Fibroblast of mammary gland (primary cell): ENCODE results near the gene MECP2.

Experiments
- DNase-seq: peaks from one replicate; pipeline ENCODE4 v3.0.0-alpha.2; 2010; ENCODE audit warnings: low read depth
- H3K4me3 ChIP-seq: 2 replicates; pipeline ENCODE4 v1.5.1; 2011; ENCODE audit warnings: low read depth, mild to moderate bottlenecking, low read length, moderate library complexity; ENCODE audit not compliant: control insufficient read depth
- TF ChIP-seq, protein P1 (sequence below): conservative IDR thresholded peaks from 2 replicates; pipeline ENCODE4 v1.5.1; 2011; ENCODE audit warnings: low read depth, low read length, inconsistent platforms; ENCODE audit not compliant: control insufficient read depth, insufficient read depth

Gene MECP2

DNA sequence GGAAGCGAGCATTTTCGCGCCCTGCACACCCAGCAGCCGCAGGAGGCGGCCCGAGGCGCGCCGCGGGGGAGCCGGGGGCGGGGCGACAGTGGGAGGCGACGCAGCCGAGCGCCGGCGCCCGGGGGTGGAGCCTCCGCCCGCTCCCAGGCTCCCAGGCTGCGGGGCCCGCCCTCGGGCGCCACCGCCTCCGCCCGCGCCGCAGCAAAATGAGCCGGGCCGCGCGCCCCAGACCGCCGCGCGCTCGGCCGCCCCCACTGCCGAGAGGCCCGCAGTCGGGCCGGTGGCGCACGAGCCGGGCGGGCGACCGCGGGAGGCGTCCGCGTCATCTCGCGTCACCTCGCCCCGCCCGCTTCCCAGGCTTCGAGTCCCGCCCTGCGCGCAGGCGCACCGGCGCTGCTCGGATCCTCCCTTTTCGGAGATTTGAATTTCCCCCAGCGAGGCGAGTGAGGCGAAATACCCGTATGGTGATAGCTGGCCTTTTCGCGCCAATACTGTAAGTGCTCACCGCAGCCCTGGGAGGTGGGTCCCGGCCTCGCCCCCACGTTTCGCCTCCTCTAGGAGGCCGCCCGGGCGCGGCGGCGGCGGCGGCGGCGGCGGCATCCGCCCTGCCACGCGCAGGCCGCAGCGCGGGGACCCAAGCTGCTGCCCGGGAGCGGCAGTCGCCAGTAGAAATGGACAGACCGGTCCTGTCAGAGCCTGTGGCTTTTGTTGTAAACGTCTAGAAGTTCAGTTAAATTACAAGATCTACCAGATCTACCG lies 125.0 kb downstream of the MECP2 start, which contains the start of gene TMEM187:
Gene TMEM187, plus strand, starts transcription at position 387 of the 759 bp plus-strand sequence. CDS start 9,309 bp downstream, outside the sequence.
- DNase-seq, result peak; percentile 90
- H3K4me3 ChIP-seq, result peak within 1 kb of the TSS; percentile 95
- TF ChIP-seq, protein P1, sequence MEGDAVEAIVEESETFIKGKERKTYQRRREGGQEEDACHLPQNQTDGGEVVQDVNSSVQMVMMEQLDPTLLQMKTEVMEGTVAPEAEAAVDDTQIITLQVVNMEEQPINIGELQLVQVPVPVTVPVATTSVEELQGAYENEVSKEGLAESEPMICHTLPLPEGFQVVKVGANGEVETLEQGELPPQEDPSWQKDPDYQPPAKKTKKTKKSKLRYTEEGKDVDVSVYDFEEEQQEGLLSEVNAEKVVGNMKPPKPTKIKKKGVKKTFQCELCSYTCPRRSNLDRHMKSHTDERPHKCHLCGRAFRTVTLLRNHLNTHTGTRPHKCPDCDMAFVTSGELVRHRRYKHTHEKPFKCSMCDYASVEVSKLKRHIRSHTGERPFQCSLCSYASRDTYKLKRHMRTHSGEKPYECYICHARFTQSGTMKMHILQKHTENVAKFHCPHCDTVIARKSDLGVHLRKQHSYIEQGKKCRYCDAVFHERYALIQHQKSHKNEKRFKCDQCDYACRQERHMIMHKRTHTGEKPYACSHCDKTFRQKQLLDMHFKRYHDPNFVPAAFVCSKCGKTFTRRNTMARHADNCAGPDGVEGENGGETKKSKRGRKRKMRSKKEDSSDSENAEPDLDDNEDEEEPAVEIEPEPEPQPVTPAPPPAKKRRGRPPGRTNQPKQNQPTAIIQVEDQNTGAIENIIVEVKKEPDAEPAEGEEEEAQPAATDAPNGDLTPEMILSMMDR, result no peak
